Measurements from ENCODE around the gene GATAD1.
"Not testable (repeated sequence)": the region's sequence is repeated elsewhere in the genome, so short reads cannot be mapped to it uniquely, and the experiment has no call there.

The GATAD1 gene

GRCh38 chr7:92435542-92435941 lies 11.7 kb upstream of the GATAD1 start:
- no peak overlapping the region for H2AFZ ChIP-seq (ENCODE audit: low read depth, low read length)
- no peaks in the 10 kb centered on the region for H3K9me3 ChIP-seq (ENCODE audit: insufficient read depth, low read length, severe bottlenecking)
- no peak for TF ChIP-seq EZH2 (IDR thresholded peaks at IDR 0.05; ENCODE audit: borderline replicate concordance, low read depth, low read length, severe bottlenecking)
- TF ChIP-seq CTCF (IDR thresholded peaks at IDR 0.05; ENCODE audit: borderline replicate concordance, extremely low read depth, low read length, poor library complexity, severe bottlenecking), result no peak
- ATAC-seq (ENCODE audit: insufficient read depth, low read depth) (no peak), DNase-seq (no peak)
- no peak overlapping the region for H3K4me3 ChIP-seq (ENCODE audit: low read depth in 1 of 2, low read length in 2 of 2)
- no peaks in the 10 kb centered on the region for H4K20me1 ChIP-seq (ENCODE audit: insufficient read depth, low read length)
- H3K4me1 ChIP-seq (ENCODE audit: insufficient read depth, low read length), result no peaks in the 10 kb centered on the region
- no peaks in the 10 kb centered on the region for H3K36me3 ChIP-seq (ENCODE audit: insufficient read depth, low read length)
- H3K27ac ChIP-seq (ENCODE audit: low read length), result no peak overlapping the region
- no peak overlapping the region for H3K9ac ChIP-seq (ENCODE audit: low read depth, low read length)
- no peaks in the 10 kb centered on the region for H3K79me2 ChIP-seq (ENCODE audit: insufficient read depth, low read length)
- H3K4me2 ChIP-seq (ENCODE audit: insufficient read depth, low read length), result no peak overlapping the region
- H3K27me3 ChIP-seq (ENCODE audit: insufficient read depth, low read length, poor library complexity), result no peaks in the 10 kb centered on the region

GRCh38 chr7:92436612-92437445 lies 10.5 kb upstream of the GATAD1 start:
- Histone ChIP-seq H3K36me3 (ENCODE audit: insufficient read depth, low read length) (no peaks in the 10 kb centered on the region), H3K4me2 (ENCODE audit: insufficient read depth, low read length) (no peak overlapping the region), H4K20me1 (ENCODE audit: insufficient read depth, low read length) (no peaks in the 10 kb centered on the region), H3K9me3 (ENCODE audit: insufficient read depth, low read length, severe bottlenecking) (no peaks in the 10 kb centered on the region), H3K4me1 (ENCODE audit: insufficient read depth, low read length) (no peaks in the 10 kb centered on the region), H3K4me3 (ENCODE audit: low read depth in 1 of 2, low read length in 2 of 2) (no peak overlapping the region), H2AFZ (ENCODE audit: low read depth, low read length) (no peak overlapping the region), H3K9ac (ENCODE audit: low read depth, low read length) (no peak overlapping the region), H3K27ac (ENCODE audit: low read length) (no peak overlapping the region), H3K79me2 (ENCODE audit: insufficient read depth, low read length) (no peaks in the 10 kb centered on the region), H3K27me3 (ENCODE audit: insufficient read depth, low read length, poor library complexity) (no peaks in the 10 kb centered on the region)
- DNase-seq (no peak), ATAC-seq (ENCODE audit: insufficient read depth, low read depth) (no peak)
- no peak for TF ChIP-seq CTCF (IDR thresholded peaks at IDR 0.05; ENCODE audit: borderline replicate concordance, extremely low read depth, low read length, poor library complexity, severe bottlenecking)
- no peak for TF ChIP-seq EZH2 (IDR thresholded peaks at IDR 0.05; ENCODE audit: borderline replicate concordance, low read depth, low read length, severe bottlenecking)

GRCh38 chr7:92437956-92438491 lies 9.3 kb upstream of the GATAD1 start:
- Histone ChIP-seq H3K79me2 (ENCODE audit: insufficient read depth, low read length) (no peaks in the 10 kb centered on the region), H3K9me3 (ENCODE audit: insufficient read depth, low read length, severe bottlenecking) (no peaks in the 10 kb centered on the region), H3K27me3 (ENCODE audit: insufficient read depth, low read length, poor library complexity) (no peaks in the 10 kb centered on the region), H3K4me3 (ENCODE audit: low read depth in 1 of 2, low read length in 2 of 2) (no peak overlapping the region), H2AFZ (ENCODE audit: low read depth, low read length) (no peak overlapping the region), H3K9ac (ENCODE audit: low read depth, low read length) (no peak overlapping the region), H3K4me1 (ENCODE audit: insufficient read depth, low read length) (no peaks in the 10 kb centered on the region), H3K36me3 (ENCODE audit: insufficient read depth, low read length) (no peaks in the 10 kb centered on the region), H4K20me1 (ENCODE audit: insufficient read depth, low read length) (no peaks in the 10 kb centered on the region), H3K4me2 (ENCODE audit: insufficient read depth, low read length) (no peak overlapping the region), H3K27ac (ENCODE audit: low read length) (no peak overlapping the region)
- no peak for ATAC-seq (ENCODE audit: insufficient read depth, low read depth)
- TF ChIP-seq EZH2 (IDR thresholded peaks at IDR 0.05; ENCODE audit: borderline replicate concordance, low read depth, low read length, severe bottlenecking) (no peak), CTCF (IDR thresholded peaks at IDR 0.05; ENCODE audit: borderline replicate concordance, extremely low read depth, low read length, poor library complexity, severe bottlenecking) (no peak)
- DNase-seq, result no peak

- not testable (repeated sequence) for DNase-seq; H3K36me3 ChIP-seq (ENCODE audit: insufficient read depth, low read length); H3K9me3 ChIP-seq (ENCODE audit: insufficient read depth, low read length, severe bottlenecking)
Observed at GRCh38 chr7:92442720-92443119, 4.6 kb upstream of the GATAD1 start.

More at GRCh38 chr7:92442720-92443119, 4.6 kb upstream of the GATAD1 start:
- H3K79me2 ChIP-seq (ENCODE audit: insufficient read depth, low read length); H4K20me1 ChIP-seq (ENCODE audit: insufficient read depth, low read length); H3K4me2 ChIP-seq (ENCODE audit: insufficient read depth, low read length); H3K4me3 ChIP-seq (ENCODE audit: low read depth in 1 of 2, low read length in 2 of 2); H3K27ac ChIP-seq (ENCODE audit: low read length); H3K9ac ChIP-seq (ENCODE audit: low read depth, low read length); ATAC-seq (ENCODE audit: insufficient read depth, low read depth); H2AFZ ChIP-seq (ENCODE audit: low read depth, low read length); H3K27me3 ChIP-seq (ENCODE audit: insufficient read depth, low read length, poor library complexity); H3K4me1 ChIP-seq (ENCODE audit: insufficient read depth, low read length): not testable (repeated sequence)
